ENCODE measurements around the gene FRK.

FRK gene

GRCh38 chr6:116073765-116074440 is 13.2 kb upstream of the FRK start:
- Histone ChIP-seq H3K9ac (ENCODE audit: low read depth, low read length, poor library complexity, severe bottlenecking) (no peak overlapping the region), H3K79me2 (ENCODE audit: insufficient read depth, low read length) (no peaks in the 10 kb centered on the region), H4K20me1 (ENCODE audit: insufficient read depth, low read length, poor library complexity, severe bottlenecking) (no peaks in the 10 kb centered on the region), H2AFZ (ENCODE audit: low read length) (no peak overlapping the region), H3K4me1 (ENCODE audit: insufficient read depth, low read length, poor library complexity, severe bottlenecking) (no peaks in the 10 kb centered on the region), H3F3A (ENCODE audit: low read depth) (no peaks in the 10 kb centered on the region), H3K4me2 (ENCODE audit: low read depth, low read length, poor library complexity, severe bottlenecking) (no peak overlapping the region), H3K36me3 (ENCODE audit: insufficient read depth, low read length) (no peaks in the 10 kb centered on the region), H3K27me3 (ENCODE audit: insufficient read depth, low read length, poor library complexity, severe bottlenecking) (no peaks in the 10 kb centered on the region), H3K9me2 (replicated peaks; ENCODE audit: low read depth, low read length) (no peaks in the 10 kb centered on the region), H3K9me3 (ENCODE audit: insufficient read depth, low read depth, low read length) (no peaks in the 10 kb centered on the region), H3K4me3 (ENCODE audit: low read length, poor library complexity, severe bottlenecking) (no peak overlapping the region)
- TF ChIP-seq CTCF (conservative IDR thresholded peaks at IDR 0.05; ENCODE audit: low read length): no peak
- TF ChIP-seq EZH2phosphoT487 (IDR thresholded peaks at IDR 0.05; ENCODE audit: borderline replicate concordance): no peak

GRCh38 chr6:116072368-116072767 is 11.7 kb upstream of the FRK start:
- Histone ChIP-seq H2AFZ (ENCODE audit: low read length) (no peak overlapping the region), H3K9me2 (replicated peaks; ENCODE audit: low read depth, low read length) (no peaks in the 10 kb centered on the region), H3K4me3 (ENCODE audit: low read length, poor library complexity, severe bottlenecking) (no peak overlapping the region), H3K9ac (ENCODE audit: low read depth, low read length, poor library complexity, severe bottlenecking) (no peak overlapping the region), H3K27me3 (ENCODE audit: insufficient read depth, low read length, poor library complexity, severe bottlenecking) (no peaks in the 10 kb centered on the region), H3F3A (ENCODE audit: low read depth) (no peaks in the 10 kb centered on the region), H3K36me3 (ENCODE audit: insufficient read depth, low read length) (no peaks in the 10 kb centered on the region), H3K4me2 (ENCODE audit: low read depth, low read length, poor library complexity, severe bottlenecking) (no peak overlapping the region), H3K79me2 (ENCODE audit: insufficient read depth, low read length) (no peaks in the 10 kb centered on the region), H3K9me3 (ENCODE audit: insufficient read depth, low read depth, low read length) (no peaks in the 10 kb centered on the region), H4K20me1 (ENCODE audit: insufficient read depth, low read length, poor library complexity, severe bottlenecking) (no peaks in the 10 kb centered on the region), H3K4me1 (ENCODE audit: insufficient read depth, low read length, poor library complexity, severe bottlenecking) (no peaks in the 10 kb centered on the region)
- TF ChIP-seq CTCF (conservative IDR thresholded peaks at IDR 0.05; ENCODE audit: low read length): no peak
- no peak for TF ChIP-seq EZH2phosphoT487 (IDR thresholded peaks at IDR 0.05; ENCODE audit: borderline replicate concordance)

GRCh38 chr6:116070616-116071389 is 10.1 kb upstream of the FRK start:
- Histone ChIP-seq H2AFZ (ENCODE audit: low read length) (no peak overlapping the region), H3K79me2 (ENCODE audit: insufficient read depth, low read length) (no peaks in the 10 kb centered on the region), H3F3A (ENCODE audit: low read depth) (no peaks in the 10 kb centered on the region), H3K9me3 (ENCODE audit: insufficient read depth, low read depth, low read length) (no peaks in the 10 kb centered on the region), H4K20me1 (ENCODE audit: insufficient read depth, low read length, poor library complexity, severe bottlenecking) (no peaks in the 10 kb centered on the region), H3K4me2 (ENCODE audit: low read depth, low read length, poor library complexity, severe bottlenecking) (no peak overlapping the region), H3K4me1 (ENCODE audit: insufficient read depth, low read length, poor library complexity, severe bottlenecking) (no peaks in the 10 kb centered on the region), H3K4me3 (ENCODE audit: low read length, poor library complexity, severe bottlenecking) (no peak overlapping the region), H3K9ac (ENCODE audit: low read depth, low read length, poor library complexity, severe bottlenecking) (no peak overlapping the region), H3K9me2 (replicated peaks; ENCODE audit: low read depth, low read length) (no peaks in the 10 kb centered on the region), H3K27me3 (ENCODE audit: insufficient read depth, low read length, poor library complexity, severe bottlenecking) (no peaks in the 10 kb centered on the region), H3K36me3 (ENCODE audit: insufficient read depth, low read length) (no peaks in the 10 kb centered on the region)
- TF ChIP-seq EZH2phosphoT487 (IDR thresholded peaks at IDR 0.05; ENCODE audit: borderline replicate concordance): no peak
- no peak for TF ChIP-seq CTCF (conservative IDR thresholded peaks at IDR 0.05; ENCODE audit: low read length)

All from Loucy (cell line).